Stimulated activated CD4-positive, alpha-beta T cell treated with anti-CD3 and anti-CD28 coated beads, Interleukin-2, amount 100 ng/mL, for 4 hours (primary cell): Measurements from ENCODE around the gene GLRA1.
"Not testable (repeated sequence)": the region's sequence is repeated elsewhere in the genome, so short reads cannot be mapped to it uniquely, and the experiment has no call there.

Source experiments
- DNase-seq: peaks from one replicate; pipeline ENCODE4 v3.0.0-alpha.2; 2020; ENCODE audit warnings: low read depth

The GLRA1 gene

GRCh38 chr5:151881621-151882225 lies 42.9 kb downstream of the GLRA1 start:
- DNase-seq, result no peak

- DNase-seq, result no peak
Measured at GRCh38 chr5:151880324-151880723, 44.3 kb downstream of the GLRA1 start.

- no peak for DNase-seq
Measured at GRCh38 chr5:151873701-151874100, 51.0 kb downstream of the GLRA1 start.

GRCh38 chr5:151872701-151873100 lies 52.0 kb downstream of the GLRA1 start:
- no peak for DNase-seq

- DNase-seq, result no peak
Measured at GRCh38 chr5:151870820-151871219, 53.8 kb downstream of the GLRA1 start.

- no peak for DNase-seq
Measured at GRCh38 chr5:151870271-151870670, 54.4 kb downstream of the GLRA1 start.

GRCh38 chr5:151869843-151870242 lies 54.8 kb downstream of the GLRA1 start:
- DNase-seq, result no peak

- DNase-seq, result no peak
Measured at GRCh38 chr5:151868451-151868850, 56.2 kb downstream of the GLRA1 start.

- DNase-seq, result no peak
Measured at GRCh38 chr5:151864061-151864748, 60.4 kb downstream of the GLRA1 start.

GRCh38 chr5:151863566-151863965 lies 61.1 kb downstream of the GLRA1 start:
- DNase-seq, result no peak

- DNase-seq, result no peak
Measured at GRCh38 chr5:151862811-151863472, 61.7 kb downstream of the GLRA1 start.

- DNase-seq, result not testable (repeated sequence)
Measured at GRCh38 chr5:151860867-151861266, 63.8 kb downstream of the GLRA1 start.

- DNase-seq, result no peak
Measured at GRCh38 chr5:151856861-151857260, 67.8 kb downstream of the GLRA1 start.

- DNase-seq, result no peak
Measured at GRCh38 chr5:151855701-151856100, 69.0 kb downstream of the GLRA1 start.

GRCh38 chr5:151847871-151848270 lies 76.8 kb downstream of the GLRA1 start:
- no peak for DNase-seq

GRCh38 chr5:151846765-151847164 lies 77.9 kb downstream of the GLRA1 start:
- DNase-seq, result no peak

- not testable (repeated sequence) for DNase-seq
Measured at GRCh38 chr5:151832843-151833242, 91.8 kb downstream of the GLRA1 start.

GRCh38 chr5:151829370-151829769 lies 95.3 kb downstream of the GLRA1 start:
- DNase-seq, result no peak

- peak; percentile 8 for DNase-seq
Measured at GRCh38 chr5:151825445-151825844, 99.2 kb downstream of the GLRA1 start.

- no peak for DNase-seq
Measured at GRCh38 chr5:151822141-151822540, 102.5 kb downstream of the GLRA1 start.

- no peak for DNase-seq
Measured at GRCh38 chr5:151820903-151821302, 103.7 kb downstream of the GLRA1 start.

GRCh38 chr5:151820271-151820670 lies 104.4 kb downstream of the GLRA1 start:
- no peak for DNase-seq

GRCh38 chr5:151819830-151820229 lies 104.8 kb downstream of the GLRA1 start:
- no peak for DNase-seq
